Stomach (tissue), 9 donors: Measurements from ENCODE around the gene TNFRSF25. TPM values are rescaled to one million over a fixed set of nuclear protein-coding genes. Genes with fewer than 3 reads are reported as not detected.

ENCODE experiments used
- DNase-seq, 2 donors: peaks; one replicate each; pipeline versions ENCODE4 v3.0.0 to v3.0.0-alpha.2; 2013 to 2019
- H3K27ac ChIP-seq, 5 donors: fragments of 200-600 bp in 4 of 5; sonication (generic) in 4 of 5; one replicate each; pipeline ENCODE4 v1.5.1; 2013 to 2019; ENCODE audit warnings: mild to moderate bottlenecking in 1 of 5, moderate library complexity in 1 of 5
- H3K27me3 ChIP-seq, 3 donors: fragments of 200-600 bp; sonication (generic); one replicate each; pipeline ENCODE4 v1.5.1; 2017 to 2019; ENCODE audit warnings: mixed run types in 1 of 3
- H3K36me3 ChIP-seq, 4 donors: fragments of 200-600 bp; sonication (generic); 1 replicate in 3 of 4; 2 replicates in 1 of 4; pipeline ENCODE4 v1.5.1; 2016 to 2019
- H3K4me1 ChIP-seq, 4 donors: fragments of 200-600 bp; sonication (generic); one replicate each; pipeline ENCODE4 v1.5.1; 2016 to 2019
- H3K4me3 ChIP-seq, 4 donors: fragments of 200-600 bp; sonication (generic) in 3 of 4; one replicate each; pipeline ENCODE4 v1.5.1; 2016 to 2019; ENCODE audit warnings: mild to moderate bottlenecking in 1 of 4
- H3K9me3 ChIP-seq, 4 donors: fragments of 200-600 bp; sonication (generic); one replicate each; pipeline ENCODE4 v1.5.1; 2016 to 2019
- EP300 ChIP-seq: sonication (generic); formaldehyde crosslinking; IDR thresholded peaks from one replicate; pipeline ENCODE4 v1.6.1; 2017; ENCODE audit warnings: antibody characterized with exemption
- POLR2A ChIP-seq, 4 donors: fragments of 450-650 bp; IDR thresholded peaks; one replicate each; pipeline ENCODE4 v1.6.1; 2016; ENCODE audit warnings: antibody characterized with exemption in 4 of 4, control low read depth in 2 of 4, mild to moderate bottlenecking in 1 of 4, moderate library complexity in 1 of 4
- POLR2AphosphoS5 ChIP-seq, 3 donors: sonication (generic); formaldehyde crosslinking; IDR thresholded peaks; one replicate each; pipeline ENCODE4 v1.6.1; 2016; ENCODE audit warnings: antibody characterized with exemption in 3 of 3
- WGBS, 5 donors: extraction: QIAGEN DNeasy Blood & Tissue Kit in 3 of 5; methylation state at CpG; one replicate each; pipeline versions ENCODE4 v1.1.5 to v1.1.7; 2013 to 2018; 5-methylcytosine and 5-hydroxymethylcytosine counted together
- intact Hi-C: fragments of 100-400 bp; cut with DNase I; formaldehyde crosslinking; loops from one replicate; pipeline ENCODE4 v1.15.1; 2023; ENCODE audit warnings: low total_unique reads
- polyA plus RNA-seq, 3 donors: library from polyadenylated mRNA; stranded (reverse); fragments of 200-250 nt; gene quantifications; one replicate each; pipeline ENCODE4 v1.2.3, GENCODE V29; 2013
- total RNA-seq, 5 donors: library from RNA; depleted of rRNA; stranded (reverse); fragments of >200 nt; gene quantifications; one replicate each; pipeline versions ENCODE4 v1.1.0 to v1.2.3, GENCODE V29; 2014 to 2016
- TF ChIP-seq, protein P1 (sequence below), 7 experiments: fragments of 450-650 bp in 4 of 7; fragments of 200-600 bp in 3 of 7; sonication (generic) in 3 of 7; IDR thresholded peaks; one replicate each; pipeline ENCODE4 v1.5.1; 2016 to 2019; ENCODE audit warnings: antibody characterized with exemption in 7 of 7, control low read depth in 2 of 7, mild to moderate bottlenecking in 1 of 7
- donor health status: healthy with polysubstance abuse.
- donor health status: Bipolar disorder and iron deficiency.
- donor health status: healthy.

The TNFRSF25 gene
- total and polyA plus RNA-seq, 8 donors: 2.7 to 215 (median 15.2) TPM

- WGBS, 5 donors: 80 to 86% (median 84%) methylated on average over 27 of the region's 27 CpGs
- intact Hi-C loops: no loop called here
Observed at GRCh38 chr1:6500544-6501278, 34.7 kb upstream of the TNFRSF25 start.

GRCh38 chr1:6499296-6499695, 33.3 kb upstream of the TNFRSF25 start:
- 76 to 92% (median 88%) methylated on average over 4 of the region's 4 CpGs for WGBS, 5 donors
- intact Hi-C loops: no loop called here
- Histone ChIP-seq H3K36me3 (no peaks in the 10 kb centered on the region), H3K9me3 (no peaks in the 10 kb centered on the region), H3K27ac (no peak overlapping the region), H3K4me1 (peaks cover 20 to 38% (median 31%) of the 10 kb centered on the region in 4 donors), H3K27me3 (peaks cover 0 to 47% (median 7%) of the 10 kb centered on the region in 3 donors), H3K4me3 (no peak overlapping the region)
- TF ChIP-seq, protein P1, sequence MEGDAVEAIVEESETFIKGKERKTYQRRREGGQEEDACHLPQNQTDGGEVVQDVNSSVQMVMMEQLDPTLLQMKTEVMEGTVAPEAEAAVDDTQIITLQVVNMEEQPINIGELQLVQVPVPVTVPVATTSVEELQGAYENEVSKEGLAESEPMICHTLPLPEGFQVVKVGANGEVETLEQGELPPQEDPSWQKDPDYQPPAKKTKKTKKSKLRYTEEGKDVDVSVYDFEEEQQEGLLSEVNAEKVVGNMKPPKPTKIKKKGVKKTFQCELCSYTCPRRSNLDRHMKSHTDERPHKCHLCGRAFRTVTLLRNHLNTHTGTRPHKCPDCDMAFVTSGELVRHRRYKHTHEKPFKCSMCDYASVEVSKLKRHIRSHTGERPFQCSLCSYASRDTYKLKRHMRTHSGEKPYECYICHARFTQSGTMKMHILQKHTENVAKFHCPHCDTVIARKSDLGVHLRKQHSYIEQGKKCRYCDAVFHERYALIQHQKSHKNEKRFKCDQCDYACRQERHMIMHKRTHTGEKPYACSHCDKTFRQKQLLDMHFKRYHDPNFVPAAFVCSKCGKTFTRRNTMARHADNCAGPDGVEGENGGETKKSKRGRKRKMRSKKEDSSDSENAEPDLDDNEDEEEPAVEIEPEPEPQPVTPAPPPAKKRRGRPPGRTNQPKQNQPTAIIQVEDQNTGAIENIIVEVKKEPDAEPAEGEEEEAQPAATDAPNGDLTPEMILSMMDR (IDR thresholded peaks at IDR 0.05): no peak
- no peak for DNase-seq

More at GRCh38 chr1:6500544-6501278, 34.7 kb upstream of the TNFRSF25 start:
- no peak for DNase-seq
- H3K36me3 ChIP-seq: no peaks in the 10 kb centered on the region
- no peaks in the 10 kb centered on the region for H3K9me3 ChIP-seq
- H3K27ac ChIP-seq: no peak overlapping the region
- H3K27me3 ChIP-seq: peaks cover 0 to 49% (median 7%) of the 10 kb centered on the region in 3 donors
- TF ChIP-seq POLR2AphosphoS5 (IDR thresholded peaks at IDR 0.05): no peak
- TF ChIP-seq, protein P1 (IDR thresholded peaks at IDR 0.05): no peak
- no peak for TF ChIP-seq POLR2A (IDR thresholded peaks at IDR 0.05)
- TF ChIP-seq EP300: no peak
- H3K4me3 ChIP-seq: no peak overlapping the region
- peaks cover 20 to 38% (median 28%) of the 10 kb centered on the region in 4 donors for H3K4me1 ChIP-seq

GRCh38 chr1:6498576-6499111, 32.7 kb upstream of the TNFRSF25 start:
- H3K9me3 ChIP-seq: no peaks in the 10 kb centered on the region
- H3K4me3 ChIP-seq: no peak overlapping the region
- TF ChIP-seq POLR2A (IDR thresholded peaks at IDR 0.05): no peak
- peaks cover 0 to 47% (median 7%) of the 10 kb centered on the region in 3 donors for H3K27me3 ChIP-seq
- H3K36me3 ChIP-seq: no peaks in the 10 kb centered on the region
- WGBS, 5 donors: 55 to 79% (median 76%) methylated on average over 4 to 13 of the region's 13 CpGs
- DNase-seq: no peak
- peaks cover 20 to 38% (median 31%) of the 10 kb centered on the region in 4 donors for H3K4me1 ChIP-seq
- intact Hi-C loops: no loop called here
- no peak overlapping the region for H3K27ac ChIP-seq

- intact Hi-C loops: no loop called here
- 28 to 34% (median 32%) methylated on average over 15 to 20 of the region's 20 CpGs for WGBS, 5 donors
- DNase-seq: no peak
Observed at GRCh38 chr1:6497867-6498575, 32.0 kb upstream of the TNFRSF25 start.

More at GRCh38 chr1:6497867-6498575, 32.0 kb upstream of the TNFRSF25 start:
- no peak for TF ChIP-seq POLR2AphosphoS5 (IDR thresholded peaks at IDR 0.05)
- TF ChIP-seq, protein P1 (IDR thresholded peaks at IDR 0.05): no peak
- no peak for TF ChIP-seq EP300
- no peak for TF ChIP-seq POLR2A (IDR thresholded peaks at IDR 0.05)
- peaks cover 0 to 46% (median 7%) of the 10 kb centered on the region in 3 donors for H3K27me3 ChIP-seq
- H3K36me3 ChIP-seq: no peaks in the 10 kb centered on the region
- no peaks in the 10 kb centered on the region for H3K9me3 ChIP-seq
- H3K4me3 ChIP-seq: peak overlapping the region; percentile 59 to 74 (median 64)
- H3K4me1 ChIP-seq: peaks cover 20 to 38% (median 31%) of the 10 kb centered on the region in 4 donors
- H3K27ac ChIP-seq: peak overlapping the region in 1 of 5 donors; percentile 63
